Choroid plexus epithelial cell (primary cell): ENCODE data around the gene LGALS16.

Experiments
- DNase-seq: peaks from one replicate; pipeline ENCODE4 v3.0.0-alpha.2; 2010; ENCODE audit warnings: low read depth
- H3K4me3 ChIP-seq: 2 replicates; pipeline ENCODE4 v1.5.1; 2011; ENCODE audit warnings: low read depth, mild to moderate bottlenecking, control low read depth, low read length, moderate library complexity
- TF ChIP-seq, protein P1 (sequence below): conservative IDR thresholded peaks from 2 replicates; pipeline ENCODE4 v1.5.1; 2011; ENCODE audit warnings: low read depth, mild to moderate bottlenecking, control low read depth, inconsistent platforms, low read length, moderate library complexity

Gene LGALS16

DNA sequence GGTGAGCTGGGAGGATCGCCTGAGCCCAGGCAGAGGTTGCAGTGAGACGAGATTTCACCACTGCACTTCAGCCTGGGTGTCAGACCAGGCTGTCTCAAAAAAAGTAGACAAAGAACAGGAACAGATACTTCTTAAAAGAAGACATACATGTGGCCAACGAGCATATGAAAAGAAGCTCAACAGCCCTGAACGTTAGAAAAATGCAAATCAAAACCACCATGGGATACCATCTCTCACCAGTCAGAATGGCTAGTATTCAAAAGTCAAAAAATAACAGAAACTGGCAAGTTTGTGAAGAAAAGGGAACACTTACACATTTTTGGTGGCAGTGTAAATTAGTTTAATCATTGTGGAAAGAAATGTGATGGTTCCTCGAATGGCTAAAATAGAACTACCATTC, 45.6 kb downstream of the LGALS16 start:
- no peak overlapping the region for H3K4me3 ChIP-seq
- TF ChIP-seq, protein P1, sequence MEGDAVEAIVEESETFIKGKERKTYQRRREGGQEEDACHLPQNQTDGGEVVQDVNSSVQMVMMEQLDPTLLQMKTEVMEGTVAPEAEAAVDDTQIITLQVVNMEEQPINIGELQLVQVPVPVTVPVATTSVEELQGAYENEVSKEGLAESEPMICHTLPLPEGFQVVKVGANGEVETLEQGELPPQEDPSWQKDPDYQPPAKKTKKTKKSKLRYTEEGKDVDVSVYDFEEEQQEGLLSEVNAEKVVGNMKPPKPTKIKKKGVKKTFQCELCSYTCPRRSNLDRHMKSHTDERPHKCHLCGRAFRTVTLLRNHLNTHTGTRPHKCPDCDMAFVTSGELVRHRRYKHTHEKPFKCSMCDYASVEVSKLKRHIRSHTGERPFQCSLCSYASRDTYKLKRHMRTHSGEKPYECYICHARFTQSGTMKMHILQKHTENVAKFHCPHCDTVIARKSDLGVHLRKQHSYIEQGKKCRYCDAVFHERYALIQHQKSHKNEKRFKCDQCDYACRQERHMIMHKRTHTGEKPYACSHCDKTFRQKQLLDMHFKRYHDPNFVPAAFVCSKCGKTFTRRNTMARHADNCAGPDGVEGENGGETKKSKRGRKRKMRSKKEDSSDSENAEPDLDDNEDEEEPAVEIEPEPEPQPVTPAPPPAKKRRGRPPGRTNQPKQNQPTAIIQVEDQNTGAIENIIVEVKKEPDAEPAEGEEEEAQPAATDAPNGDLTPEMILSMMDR, result no peak
- DNase-seq, result no peak

DNA sequence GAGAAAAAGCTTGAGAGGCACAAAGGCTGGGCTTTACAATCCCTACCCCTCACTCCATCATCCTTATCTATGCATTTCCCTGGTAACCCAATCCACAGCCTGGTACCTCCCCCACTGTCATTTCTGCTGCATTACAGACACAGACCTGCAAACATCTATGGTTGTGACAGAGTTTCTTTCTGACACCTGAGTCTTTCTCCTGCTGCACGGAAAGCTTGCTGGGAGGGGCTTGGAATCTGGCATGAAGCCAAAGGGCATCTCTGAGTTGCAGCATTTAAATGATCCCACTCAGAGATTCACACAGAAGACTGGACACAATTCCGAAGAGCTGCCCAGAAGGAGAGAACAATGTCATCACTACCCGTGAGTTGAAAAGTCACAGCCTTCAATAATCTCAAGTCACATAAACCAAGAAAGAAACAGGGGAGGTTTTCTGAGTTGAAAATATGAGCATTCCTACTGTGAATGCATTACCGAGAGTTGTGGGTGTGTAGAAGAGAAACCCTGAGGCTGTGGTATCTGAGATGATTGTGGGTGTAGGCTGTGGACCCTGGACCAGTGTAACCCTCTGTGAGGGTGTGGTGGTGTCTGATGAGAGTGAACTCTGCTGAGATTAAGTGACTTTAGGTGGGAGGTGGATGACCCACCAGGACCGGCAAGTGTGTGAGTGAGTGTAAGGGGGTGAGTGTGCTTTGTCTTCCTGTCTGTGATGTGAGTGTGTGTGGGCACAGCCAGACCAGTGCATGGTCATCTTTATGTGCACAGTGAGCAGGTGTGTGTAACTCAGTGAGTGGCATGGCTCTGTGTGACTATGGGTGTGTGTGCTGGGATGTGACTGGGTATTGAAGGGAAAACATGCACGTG, 48.7 kb downstream of the LGALS16 start, which contains the start of gene LGALS14:
TSS of gene LGALS14 (plus strand) at position 301 of the 864 bp plus-strand sequence. CDS start at position 349, 48 bp downstream.
- H3K4me3 ChIP-seq, result no peak within 1 kb of the TSS
- TF ChIP-seq, protein P1, result no peak
- no peak for DNase-seq

DNA sequence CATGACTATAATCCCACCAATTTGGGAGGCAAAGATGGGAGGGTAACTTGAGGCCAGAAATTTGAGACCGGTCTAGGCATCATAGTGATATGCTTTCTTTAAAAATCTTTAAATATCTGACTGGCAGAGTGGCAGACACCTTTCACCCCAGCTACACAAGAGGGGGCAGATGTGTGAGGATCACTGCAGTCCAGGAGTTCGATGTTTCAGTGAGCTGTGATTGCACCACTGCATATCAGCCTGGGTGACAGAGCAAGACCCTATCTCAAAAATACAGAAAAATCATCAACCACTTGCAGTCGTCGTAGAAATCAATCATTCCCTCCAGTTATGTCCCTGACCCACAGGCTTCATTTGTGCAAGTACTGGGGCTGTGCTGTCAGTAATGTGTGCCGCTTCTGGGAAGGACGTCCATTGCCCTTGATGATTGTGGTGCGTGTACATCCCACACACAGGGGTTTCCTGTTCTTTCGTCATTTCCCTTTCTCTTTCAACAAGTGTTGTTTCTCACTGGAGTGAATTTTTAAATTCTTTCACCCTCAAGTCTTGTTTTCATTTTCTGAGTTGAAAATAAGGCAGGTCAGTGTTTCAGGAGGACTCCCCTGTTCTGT, 50.0 kb downstream of the LGALS16 start:
- DNase-seq, result no peak
- TF ChIP-seq, protein P1, result no peak
- no peak overlapping the region for H3K4me3 ChIP-seq

DNA sequence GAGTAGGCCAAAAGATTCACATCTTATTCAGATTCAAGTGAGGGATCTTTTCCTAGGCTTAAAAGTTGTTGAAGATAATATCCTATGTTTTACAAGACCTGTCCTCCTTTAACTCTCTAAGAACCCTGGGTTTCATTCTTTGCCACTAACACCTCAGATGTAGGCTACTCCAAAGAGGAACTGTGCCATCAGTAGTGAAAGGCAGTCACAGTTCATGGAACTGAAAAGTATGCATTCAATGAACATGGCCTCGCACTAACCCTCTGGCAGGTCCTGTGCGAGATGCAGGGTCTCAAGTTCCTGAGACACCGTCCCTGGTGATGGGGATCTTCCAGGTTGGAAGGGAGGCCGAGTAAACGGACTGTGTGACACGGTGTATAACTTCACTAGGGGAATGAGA, 52.9 kb downstream of the LGALS16 start:
- no peak for DNase-seq
- TF ChIP-seq, protein P1, result no peak
- no peak overlapping the region for H3K4me3 ChIP-seq

DNA sequence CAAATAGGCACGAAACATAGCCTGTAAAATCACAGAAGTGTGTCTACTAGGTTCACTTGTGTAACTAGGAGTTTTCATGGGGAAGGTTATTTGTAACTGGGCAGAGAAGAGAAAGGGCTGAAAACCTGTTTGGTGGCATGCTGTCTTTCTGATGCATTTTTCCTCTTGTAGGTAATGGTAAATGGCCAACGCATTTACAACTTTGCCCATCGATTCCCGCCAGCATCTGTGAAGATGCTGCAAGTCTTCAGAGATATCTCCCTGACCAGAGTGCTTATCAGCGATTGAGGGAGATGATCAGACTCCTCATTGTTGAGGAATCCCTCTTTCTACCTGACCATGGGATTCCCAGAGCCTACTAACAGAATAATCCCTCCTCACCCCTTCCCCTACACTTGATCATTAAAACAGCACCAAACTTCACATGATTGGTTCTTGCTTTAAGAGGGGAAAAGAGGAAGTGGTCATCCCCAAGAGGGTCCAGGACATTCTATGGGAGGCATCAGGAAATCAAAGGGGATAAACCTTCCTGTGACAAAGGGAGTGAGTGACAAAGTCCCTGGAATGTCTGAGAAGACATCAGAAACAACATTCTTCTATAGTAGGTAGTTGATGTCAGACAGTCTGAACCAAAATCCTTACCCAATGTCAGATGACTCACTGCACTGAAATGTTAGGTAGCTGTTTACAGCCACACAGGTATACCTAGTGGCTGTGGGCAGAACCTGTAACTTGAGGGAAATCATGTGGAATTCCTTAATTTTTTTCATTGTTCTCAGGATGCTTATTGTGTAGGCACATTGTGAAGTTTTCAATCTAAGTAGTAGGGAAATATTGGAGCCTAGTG, 53.5 kb downstream of the LGALS16 start:
- TF ChIP-seq, protein P1, result no peak
- DNase-seq, result no peak

More for the DNA sequence above, 53.5 kb downstream of the LGALS16 start:
- H3K4me3 ChIP-seq, result no peak overlapping the region
